GM12864 (cell line): ENCODE data around the gene ALDH7A1.

Source experiments
- DNase-seq: peaks from one replicate; pipeline ENCODE4 v3.0.0-alpha.2; 2011; ENCODE audit warnings: low read depth
- H3K4me3 ChIP-seq: 2 replicates; pipeline ENCODE4 v1.5.1; 2011; ENCODE audit warnings: mild to moderate bottlenecking, low read depth, low read length, control low read depth
- TF ChIP-seq, protein P1 (sequence below): IDR thresholded peaks from 2 replicates; pipeline ENCODE4 v1.5.1; 2011; ENCODE audit warnings: low read depth, mild to moderate bottlenecking, moderate library complexity, low read length, control low read depth, inconsistent platforms; ENCODE audit errors: missing control alignments

ALDH7A1 gene

DNA sequence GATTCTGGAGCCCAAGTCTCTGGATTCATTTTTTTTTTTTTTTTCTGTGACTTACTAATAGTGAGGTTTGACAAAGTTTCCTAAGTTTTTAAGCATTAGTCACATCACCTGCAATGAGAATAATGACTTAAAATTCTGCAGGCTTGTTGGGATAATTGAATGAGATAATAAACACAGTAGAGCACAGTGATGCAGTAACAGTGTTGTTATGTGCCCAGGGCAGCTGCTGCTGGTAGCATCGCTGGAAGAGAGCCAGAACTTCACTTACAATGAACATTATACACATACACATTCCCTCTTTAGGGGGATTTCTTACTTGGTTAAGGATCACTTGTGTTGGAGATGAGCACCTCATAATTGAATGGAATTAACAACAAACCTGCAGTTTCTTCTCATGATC lies 78.9 kb downstream of the ALDH7A1 start:
- no peak for DNase-seq
- TF ChIP-seq, protein P1, sequence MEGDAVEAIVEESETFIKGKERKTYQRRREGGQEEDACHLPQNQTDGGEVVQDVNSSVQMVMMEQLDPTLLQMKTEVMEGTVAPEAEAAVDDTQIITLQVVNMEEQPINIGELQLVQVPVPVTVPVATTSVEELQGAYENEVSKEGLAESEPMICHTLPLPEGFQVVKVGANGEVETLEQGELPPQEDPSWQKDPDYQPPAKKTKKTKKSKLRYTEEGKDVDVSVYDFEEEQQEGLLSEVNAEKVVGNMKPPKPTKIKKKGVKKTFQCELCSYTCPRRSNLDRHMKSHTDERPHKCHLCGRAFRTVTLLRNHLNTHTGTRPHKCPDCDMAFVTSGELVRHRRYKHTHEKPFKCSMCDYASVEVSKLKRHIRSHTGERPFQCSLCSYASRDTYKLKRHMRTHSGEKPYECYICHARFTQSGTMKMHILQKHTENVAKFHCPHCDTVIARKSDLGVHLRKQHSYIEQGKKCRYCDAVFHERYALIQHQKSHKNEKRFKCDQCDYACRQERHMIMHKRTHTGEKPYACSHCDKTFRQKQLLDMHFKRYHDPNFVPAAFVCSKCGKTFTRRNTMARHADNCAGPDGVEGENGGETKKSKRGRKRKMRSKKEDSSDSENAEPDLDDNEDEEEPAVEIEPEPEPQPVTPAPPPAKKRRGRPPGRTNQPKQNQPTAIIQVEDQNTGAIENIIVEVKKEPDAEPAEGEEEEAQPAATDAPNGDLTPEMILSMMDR = no peak
- H3K4me3 ChIP-seq = no peak overlapping the region

DNA sequence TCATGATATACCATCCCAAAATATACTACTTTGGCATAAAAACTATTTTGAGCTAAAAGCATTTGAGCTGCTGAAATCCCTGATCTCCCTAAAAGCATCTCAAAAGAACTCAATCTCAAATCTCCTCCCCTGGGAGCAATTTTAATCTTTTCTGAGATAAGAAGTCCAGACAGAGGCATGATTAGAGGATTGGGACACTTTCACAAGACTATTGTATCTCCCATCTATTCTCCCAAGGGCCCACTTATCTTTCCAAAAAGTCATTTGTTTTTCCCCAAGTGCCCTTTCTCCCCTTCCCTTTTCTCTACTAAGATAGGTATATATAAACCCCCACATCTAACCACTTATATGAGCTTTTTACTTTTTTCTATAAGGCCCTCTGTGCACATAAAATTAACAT lies 79.7 kb downstream of the ALDH7A1 start:
- TF ChIP-seq, protein P1 = no peak
- DNase-seq = no peak
- no peak overlapping the region for H3K4me3 ChIP-seq

DNA sequence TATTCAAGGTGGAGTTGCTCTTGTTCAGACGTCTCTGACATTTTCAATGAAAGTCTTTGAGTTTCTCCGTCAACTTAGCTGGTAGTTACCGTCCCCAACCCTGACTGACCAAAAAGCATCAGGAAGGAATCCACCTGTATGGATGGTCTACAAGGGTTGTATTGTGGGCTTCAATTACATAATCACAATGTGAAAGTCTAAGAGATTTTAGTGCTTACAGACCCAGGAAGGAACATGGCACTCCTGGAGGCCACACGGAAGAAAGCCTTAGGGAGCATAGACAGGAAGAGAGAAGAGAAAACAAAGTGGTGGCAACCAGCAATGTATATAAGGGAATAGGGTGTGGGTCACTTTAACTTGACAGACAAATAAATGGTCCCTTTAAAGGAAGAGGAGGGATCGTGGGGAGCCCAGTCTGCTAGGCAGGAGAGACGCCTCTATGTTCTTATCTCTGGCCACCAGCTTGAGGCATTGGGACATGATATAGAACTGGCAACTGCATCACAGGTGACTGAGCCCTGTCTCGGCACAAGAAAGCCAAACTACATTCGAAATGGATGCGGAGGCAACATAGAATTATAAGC lies 80.4 kb downstream of the ALDH7A1 start:
- DNase-seq = no peak
- no peak overlapping the region for H3K4me3 ChIP-seq
- TF ChIP-seq, protein P1 = no peak

DNA sequence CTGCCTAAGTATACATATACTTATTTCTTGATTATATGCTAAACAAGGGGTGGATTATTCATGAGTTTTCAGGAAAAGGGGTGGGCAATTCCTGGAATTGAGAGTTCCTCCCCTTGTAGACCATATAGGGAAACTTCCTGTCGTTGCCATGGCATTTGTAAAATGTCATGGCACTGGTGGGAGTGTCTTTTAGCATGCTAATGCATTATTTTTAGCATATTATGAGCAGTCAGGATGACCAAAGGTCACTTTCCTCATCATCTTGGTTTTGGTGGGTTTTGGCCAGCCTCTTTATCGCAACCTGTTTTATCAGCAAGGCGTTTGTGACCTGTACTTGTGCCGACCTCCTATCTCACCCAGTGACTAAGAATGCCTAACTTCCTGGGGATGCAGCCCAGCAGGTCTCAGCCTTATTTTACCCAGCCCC lies 80.9 kb downstream of the ALDH7A1 start:
- H3K4me3 ChIP-seq = no peak overlapping the region
- TF ChIP-seq, protein P1 = no peak
- no peak for DNase-seq

DNA sequence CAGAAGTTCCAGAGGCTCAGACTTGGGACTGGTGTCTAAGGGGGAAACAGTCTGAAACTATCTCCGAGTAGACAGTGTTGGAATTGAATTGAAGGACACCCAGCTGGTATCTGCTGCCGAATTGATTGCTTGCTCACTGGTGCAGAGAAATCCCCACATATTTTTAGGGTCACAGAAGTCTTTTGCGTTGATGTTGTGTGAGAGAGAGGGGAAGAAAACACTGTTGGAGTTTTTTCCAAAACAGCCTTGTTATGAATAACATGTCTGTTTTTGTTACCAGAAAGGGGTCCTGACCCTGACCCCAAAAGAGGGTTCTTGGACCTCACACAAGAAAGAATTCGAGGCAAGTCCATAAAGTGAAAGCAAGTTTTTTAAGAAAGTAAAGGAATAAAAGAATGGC lies 81.3 kb downstream of the ALDH7A1 start:
- TF ChIP-seq, protein P1 = no peak
- no peak overlapping the region for H3K4me3 ChIP-seq
- DNase-seq = no peak

DNA sequence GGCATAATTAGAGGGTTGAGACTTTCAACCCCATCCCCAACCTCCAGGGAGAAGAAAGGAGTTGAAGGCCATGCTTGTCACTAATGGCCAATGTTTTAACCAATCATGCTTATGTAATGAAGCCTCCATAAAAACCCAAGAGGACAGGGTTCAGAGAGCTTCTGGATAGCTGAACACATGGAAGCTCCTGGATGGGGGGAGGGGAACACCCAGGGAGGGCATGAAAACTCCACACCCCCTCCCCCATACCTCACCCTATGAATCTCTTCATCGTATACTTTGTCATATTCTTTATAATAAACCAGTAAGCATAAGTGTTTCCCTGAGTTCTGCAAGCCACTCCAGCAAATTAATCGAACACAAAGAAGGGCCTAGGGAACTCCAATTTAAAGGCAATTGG lies 81.7 kb downstream of the ALDH7A1 start:
- TF ChIP-seq, protein P1 = no peak
- H3K4me3 ChIP-seq = no peak overlapping the region
- no peak for DNase-seq

DNA sequence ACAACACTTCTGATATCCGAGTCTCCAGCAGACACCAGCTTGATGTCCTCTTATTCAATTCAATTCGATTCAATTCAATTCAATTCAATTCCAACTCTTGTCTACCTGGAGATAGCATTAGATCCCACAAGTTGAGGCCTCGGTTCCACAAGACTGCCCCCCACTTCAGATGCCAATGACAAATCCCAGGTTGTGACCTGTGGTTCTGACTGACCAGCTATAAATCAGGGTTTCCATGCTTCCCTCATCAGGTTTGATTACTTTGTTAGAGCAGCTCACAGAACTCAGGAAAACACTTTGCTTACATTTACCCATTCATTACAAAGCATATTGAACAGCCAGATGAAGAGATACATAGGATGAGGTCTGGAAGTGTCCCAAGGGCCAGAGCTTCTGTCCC lies 82.6 kb downstream of the ALDH7A1 start:
- H3K4me3 ChIP-seq = no peak overlapping the region
- TF ChIP-seq, protein P1 = no peak
- no peak for DNase-seq
